COR-L47 (cell line): ENCODE data around the gene FARSB.
"Not testable (repeated sequence)": the region's sequence is repeated elsewhere in the genome, so short reads cannot be mapped to it uniquely, and the experiment has no call there.

Experiments used
- DNase-seq: peaks from one replicate; lab custom pipeline; 2025; lab: John Stamatoyannopoulos, UW

Gene FARSB

GRCh38 chr2:222655787-222656525 lies at the start of gene FARSB:
TSS of gene FARSB (minus strand) at chr2:222656092. CDS start at chr2:222656073, 19 bp downstream.
- peak; percentile 92 for DNase-seq

DNA sequence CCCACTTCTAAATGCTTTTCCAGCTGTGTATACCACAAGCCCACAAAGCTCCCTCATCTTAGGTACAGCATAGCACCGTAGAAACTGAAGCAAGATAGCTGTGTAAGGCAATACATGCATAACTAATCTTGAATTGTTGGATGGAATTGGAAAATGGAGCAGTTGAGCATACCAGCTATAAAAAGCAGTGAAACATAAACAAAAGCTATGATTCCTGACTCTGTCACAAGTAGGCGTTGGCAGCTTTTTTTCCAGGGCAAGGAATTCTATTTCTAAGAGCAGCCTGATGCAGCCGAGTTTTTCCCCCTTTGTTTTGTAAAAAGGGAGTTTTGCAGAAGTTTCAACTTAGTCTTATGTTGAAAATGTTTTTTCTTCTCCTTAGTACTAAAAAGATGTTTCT lies 48.0 kb upstream of the FARSB start:
- no peak for DNase-seq

- DNase-seq = no peak
These were observed 47.2 kb upstream of the FARSB start for GRCh38 chr2:222703091-222703490.

GRCh38 chr2:222701721-222702131 lies 45.8 kb upstream of the FARSB start:
- DNase-seq = no peak

GRCh38 chr2:222701233-222701632 lies 45.3 kb upstream of the FARSB start:
- DNase-seq = no peak

- DNase-seq = no peak
These were observed 42.4 kb upstream of the FARSB start for GRCh38 chr2:222698276-222698675.

- DNase-seq = no peak
These were observed 37.9 kb upstream of the FARSB start for GRCh38 chr2:222693837-222694236.

DNA sequence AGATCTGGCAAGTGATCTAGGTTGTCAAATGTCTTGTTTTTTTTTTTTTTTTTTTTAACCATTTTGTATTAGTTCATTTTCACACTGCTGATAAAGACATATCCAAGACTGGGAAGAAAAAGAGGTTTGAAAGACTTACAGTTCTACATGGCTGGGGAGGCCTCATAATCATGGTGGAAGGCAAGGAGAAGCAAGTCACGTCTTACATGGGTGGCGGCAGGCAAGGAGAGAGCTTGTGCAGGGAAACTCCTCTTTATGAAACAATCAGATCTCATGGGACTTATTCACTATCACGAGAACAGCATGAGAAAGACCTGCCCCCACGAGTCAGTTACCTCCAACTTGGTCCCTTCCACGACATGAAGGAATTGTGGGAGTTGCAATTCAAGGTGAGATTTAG lies 37.5 kb upstream of the FARSB start:
- DNase-seq = not testable (repeated sequence)

DNA sequence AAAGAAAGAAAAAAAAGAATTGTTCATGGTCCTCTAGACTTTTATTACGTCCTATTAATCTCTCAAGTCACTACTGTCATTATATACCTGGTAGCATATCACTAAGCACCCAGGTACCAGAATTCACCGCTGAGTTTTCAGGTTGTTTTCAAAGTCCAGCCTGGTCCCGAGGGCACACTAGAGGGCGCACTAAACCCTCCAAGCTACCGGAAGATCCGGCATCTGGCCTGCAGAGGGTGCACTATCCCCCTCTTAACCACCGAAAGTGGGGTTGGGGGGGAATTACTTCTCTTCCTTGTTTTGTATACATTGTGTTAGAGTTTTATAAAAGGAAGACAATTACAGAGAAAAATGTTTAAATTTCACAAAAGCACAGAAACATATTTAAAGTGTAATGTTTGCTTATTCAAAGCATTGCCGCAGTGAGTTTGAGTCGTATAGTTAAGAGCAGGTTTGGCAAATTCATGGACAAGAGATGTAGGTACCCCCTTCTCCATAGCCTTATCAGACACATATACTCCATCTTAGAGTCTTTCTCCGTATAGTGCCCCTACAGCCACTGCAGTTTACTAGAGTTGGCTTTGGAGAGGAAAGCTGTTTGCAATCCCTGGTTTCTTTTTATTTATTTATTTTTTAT lies 34.8 kb upstream of the FARSB start:
- DNase-seq = peak; percentile 82

- DNase-seq = no peak
These were observed 33.4 kb upstream of the FARSB start for GRCh38 chr2:222689322-222689721.

DNA sequence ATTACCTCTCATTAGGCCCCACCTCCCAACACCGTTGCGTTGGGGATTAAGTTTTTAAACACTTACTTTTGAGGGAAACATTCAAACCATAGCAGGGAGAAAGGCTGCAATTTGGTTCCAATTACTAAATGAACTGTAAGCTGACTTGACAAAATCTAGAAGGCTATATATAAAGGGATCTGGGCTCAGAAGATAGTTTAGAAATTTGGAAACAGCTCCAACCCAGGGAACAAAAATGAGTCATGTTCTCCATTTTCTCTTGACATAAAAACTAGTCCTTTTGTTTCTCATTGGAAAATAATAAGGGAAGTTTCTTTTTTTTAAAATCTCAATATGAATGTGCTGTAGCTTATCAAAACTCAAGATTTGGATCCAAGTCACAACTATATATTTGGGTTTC lies 33.0 kb upstream of the FARSB start:
- DNase-seq = no peak

GRCh38 chr2:222686086-222686750 lies 30.3 kb upstream of the FARSB start:
- DNase-seq = no peak

DNA sequence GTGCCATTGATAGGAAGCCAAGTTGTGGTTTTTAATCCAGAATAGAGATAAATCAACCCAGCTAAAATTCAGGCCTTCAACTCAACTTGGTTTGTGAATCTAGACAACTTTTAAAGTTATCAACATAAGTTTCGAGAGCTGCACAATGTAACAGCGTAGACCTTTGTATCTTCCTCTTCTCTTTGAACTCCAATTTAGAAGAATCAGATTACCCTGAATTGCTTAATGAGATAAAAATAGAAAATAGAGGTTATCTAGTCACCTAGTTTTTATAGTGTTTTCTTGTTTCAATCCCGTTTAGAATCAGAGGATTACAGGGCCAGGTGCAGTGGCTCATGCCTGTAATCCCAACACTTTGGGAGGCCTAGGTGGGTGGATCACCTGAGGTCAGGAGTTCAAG lies 27.9 kb upstream of the FARSB start:
- no peak for DNase-seq

DNA sequence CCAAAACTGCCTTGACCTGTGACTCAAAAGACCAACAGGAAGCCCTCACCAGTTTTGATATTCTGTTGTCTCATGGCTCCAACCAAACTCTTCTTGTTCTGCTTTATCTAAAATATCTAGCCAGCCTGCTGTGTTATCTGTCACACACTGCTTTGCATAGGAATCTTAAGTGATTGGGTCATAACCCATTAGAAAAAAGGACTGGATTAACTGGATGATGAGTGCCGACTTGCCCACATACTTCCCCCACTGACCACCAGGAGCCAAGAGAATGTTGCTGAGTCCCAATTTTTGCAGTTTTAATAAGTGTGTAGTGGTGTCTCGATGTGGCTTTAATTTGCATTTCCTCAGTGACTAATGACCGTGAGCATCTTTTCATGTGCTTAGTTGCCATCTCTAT lies 22.1 kb upstream of the FARSB start:
- no peak for DNase-seq

- no peak for DNase-seq
These were observed 18.0 kb upstream of the FARSB start for GRCh38 chr2:222673883-222674282.

GRCh38 chr2:222673273-222673672 lies 17.4 kb upstream of the FARSB start:
- DNase-seq = no peak

DNA sequence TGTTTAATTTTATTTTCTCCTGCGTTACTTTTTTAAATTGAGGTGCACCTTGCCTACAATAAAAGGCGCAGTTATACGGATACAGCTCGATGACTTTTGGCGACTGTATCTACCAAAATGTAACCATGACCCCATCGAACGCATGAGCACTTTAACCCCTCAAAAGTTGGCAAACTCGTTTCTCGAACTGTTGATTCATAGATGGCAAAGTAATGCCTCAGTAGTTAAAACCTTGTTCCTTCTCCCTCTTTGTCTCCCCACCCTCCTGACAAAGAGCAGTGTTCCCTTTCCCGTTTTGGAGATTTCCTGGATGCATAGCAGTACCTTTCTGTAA lies 16.1 kb upstream of the FARSB start:
- DNase-seq = no peak

GRCh38 chr2:222671259-222672067 lies 15.6 kb upstream of the FARSB start, which contains the start of gene MOGAT1:
TSS of gene MOGAT1 (plus strand) at chr2:222671658. CDS start at chr2:222671786, 128 bp downstream.
- DNase-seq = peak; percentile 37

DNA sequence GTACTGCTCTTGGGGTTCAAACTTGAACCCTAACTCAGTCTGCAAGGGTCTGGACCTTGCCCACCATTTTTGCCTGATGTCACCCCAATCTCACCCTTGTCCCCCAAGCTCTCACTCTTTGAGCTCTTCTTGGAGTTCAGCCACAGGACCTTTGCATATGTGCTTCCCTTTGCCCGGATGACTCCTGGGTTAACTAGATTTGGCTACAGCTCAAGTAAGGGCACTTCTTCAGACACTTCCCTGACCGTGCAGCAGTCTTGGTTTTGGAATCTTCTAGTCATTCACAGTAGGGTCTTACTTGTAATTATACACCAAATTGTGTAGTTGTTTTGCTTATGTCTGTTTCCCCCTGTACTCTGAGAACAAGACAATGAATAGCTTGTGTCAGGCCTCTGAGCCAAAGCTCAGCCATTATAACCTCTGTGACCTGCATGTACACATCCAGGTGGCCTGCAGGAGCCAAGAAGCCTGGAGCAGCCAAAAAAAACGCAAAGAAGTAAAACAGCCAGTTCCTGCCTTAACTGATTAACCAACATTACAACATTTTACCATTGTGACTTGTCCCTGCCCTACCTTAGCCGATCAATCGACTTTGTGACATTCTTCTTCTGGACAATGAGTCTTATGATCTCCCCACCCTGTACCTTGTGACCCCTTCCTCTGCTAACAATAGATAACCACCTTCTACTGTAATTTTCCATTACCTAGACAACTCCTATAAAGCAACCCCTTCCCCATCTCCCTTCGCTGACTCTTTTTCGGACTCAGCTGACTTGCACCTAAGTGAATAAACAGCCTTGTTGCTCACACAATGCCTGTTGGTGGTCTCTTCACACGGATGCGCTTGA lies 14.5 kb upstream of the FARSB start:
- no peak for DNase-seq

GRCh38 chr2:222669353-222669752 lies 13.5 kb upstream of the FARSB start:
- DNase-seq = no peak

DNA sequence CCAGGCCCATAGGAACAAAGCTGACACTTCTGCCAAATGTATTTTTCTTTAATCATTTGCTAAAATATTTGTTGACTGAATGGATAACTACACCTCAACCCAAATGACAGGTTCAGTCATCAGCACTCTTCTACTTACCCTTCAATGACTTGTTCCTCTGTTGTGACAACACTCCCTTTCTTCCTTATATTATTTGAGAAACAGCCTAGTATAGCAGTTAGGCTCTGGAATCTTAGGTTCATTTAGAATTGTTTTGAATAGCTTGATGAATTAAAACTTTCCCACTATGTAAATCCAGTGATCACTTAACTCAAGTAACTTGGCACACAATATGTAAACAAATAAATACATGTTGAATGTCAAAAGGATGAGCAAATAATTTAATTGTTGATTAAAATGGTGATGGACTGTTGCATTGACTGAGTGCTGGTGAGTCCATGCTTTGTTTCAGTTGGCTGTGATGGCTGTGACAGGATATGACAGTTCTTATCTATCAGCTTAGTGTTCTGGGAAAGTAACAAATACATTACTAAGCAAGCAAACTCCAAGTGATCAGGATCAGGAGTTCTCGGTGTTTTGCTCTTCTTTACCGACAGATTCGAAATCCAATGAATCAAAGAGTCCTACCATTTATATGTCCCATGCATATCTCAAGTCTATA lies 12.7 kb upstream of the FARSB start:
- DNase-seq = no peak
